ENCODE measurements around the gene RXRA. TPM values are rescaled to one million over a fixed set of nuclear protein-coding genes. Genes with fewer than 3 reads are reported as not detected.

The RXRA gene
- total and polyA plus RNA-seq, 2 donors (not counting 1 experiment from before 2014, with no cell fraction given), result 2.6 to 6.8 TPM

- TF ChIP-seq CTCF (IDR thresholded peaks at IDR 0.05), result no peak
- no peak for TF ChIP-seq EZH2 (IDR thresholded peaks at IDR 0.05; ENCODE audit: borderline replicate concordance, insufficient read depth, low read depth, low read length, poor library complexity, severe bottlenecking)
- 86% methylated on average over 14 of the region's 25 CpGs for WGBS (ENCODE audit: insufficient coverage)
- Histone ChIP-seq H3K4me1 (ENCODE audit: control insufficient read depth in 2 of 2, insufficient read depth in 2 of 2, low read length in 2 of 2) (peaks cover 14 to 17% of the 10 kb centered on the region in 2 donors), H3K4me2 (replicated peaks; ENCODE audit: low read depth, low read length, poor library complexity, severe bottlenecking) (no peak overlapping the region), H2AFZ (ENCODE audit: insufficient read depth, low read depth, low read length, poor library complexity, severe bottlenecking) (no peak overlapping the region), H3K36me3 (replicated peaks in 1 of 2; ENCODE audit: control extremely low read depth in 1 of 2, control insufficient read depth in 1 of 2, extremely low read depth in 1 of 2, insufficient read depth in 2 of 2, low read length in 1 of 2) (no peaks in the 10 kb centered on the region), H3K4me3 (ENCODE audit: control extremely low read depth in 1 of 5, extremely low read depth in 1 of 5, insufficient read depth in 1 of 5, low read depth in 2 of 5, low read length in 4 of 5) (no peak overlapping the region), H4K20me1 (ENCODE audit: control insufficient read depth, insufficient read depth, low read length, poor library complexity, severe bottlenecking) (no peaks in the 10 kb centered on the region), H3K27me3 (replicated peaks in 1 of 4; ENCODE audit: control extremely low read depth in 1 of 4, control insufficient read depth in 3 of 4, insufficient read depth in 4 of 4, low read length in 3 of 4) (no peaks in the 10 kb centered on the region), H3K27ac (ENCODE audit: low read length in 2 of 2) (no peak overlapping the region), H3K9me3 (ENCODE audit: control extremely low read depth in 1 of 3, control insufficient read depth in 2 of 3, insufficient read depth in 1 of 3, low read length in 2 of 3) (peaks cover 0 to 4% (median 0%) of the 10 kb centered on the region in 3 donors), H3K9ac (ENCODE audit: low read length) (no peak overlapping the region), H3K79me2 (ENCODE audit: control insufficient read depth, insufficient read depth, low read length) (no peaks in the 10 kb centered on the region)
- Mint-ChIP-seq H3K4me1 (peaks cover 14% of the 10 kb centered on the region), H3K9me3 (ENCODE audit: insufficient read depth) (no peaks in the 10 kb centered on the region), H3K27ac (no peak overlapping the region), H3K27me3 (peaks cover 3% of the 10 kb centered on the region), H3K4me3 (no peak overlapping the region)
- ChIA-PET CTCF (no interaction called here), POLR2A (no interaction called here)
- DNase-seq (no peak), ATAC-seq (ENCODE audit: low read depth) (no peak)
- intact Hi-C loops (cut with micrococcal nuclease), result no loop called here
These were observed 29.8 kb upstream of the RXRA start for GRCh38 chr9:134296301-134297082.

GRCh38 chr9:134297083-134297410, 29.2 kb upstream of the RXRA start:
- H2AFZ ChIP-seq (ENCODE audit: insufficient read depth, low read depth, low read length, poor library complexity, severe bottlenecking), result no peak overlapping the region
- ATAC-seq (ENCODE audit: low read depth) (no peak), DNase-seq (no peak)
- ChIA-PET POLR2A (no interaction called here), CTCF (no interaction called here)
- peaks cover 14 to 17% of the 10 kb centered on the region in 2 donors for H3K4me1 ChIP-seq (ENCODE audit: control insufficient read depth in 2 of 2, insufficient read depth in 2 of 2, low read length in 2 of 2)
- Mint-ChIP-seq H3K9me3 (ENCODE audit: insufficient read depth) (no peaks in the 10 kb centered on the region), H3K27me3 (peaks cover 3% of the 10 kb centered on the region), H3K4me3 (no peak overlapping the region), H3K27ac (no peak overlapping the region), H3K4me1 (peaks cover 17% of the 10 kb centered on the region)
- no peak overlapping the region for H3K4me3 ChIP-seq (ENCODE audit: control extremely low read depth in 1 of 5, extremely low read depth in 1 of 5, insufficient read depth in 1 of 5, low read depth in 2 of 5, low read length in 4 of 5)
- H3K79me2 ChIP-seq (ENCODE audit: control insufficient read depth, insufficient read depth, low read length), result no peaks in the 10 kb centered on the region
- WGBS (ENCODE audit: insufficient coverage), result 89% methylated on average over 11 of the region's 14 CpGs
- TF ChIP-seq EZH2 (IDR thresholded peaks at IDR 0.05; ENCODE audit: borderline replicate concordance, insufficient read depth, low read depth, low read length, poor library complexity, severe bottlenecking) (no peak), CTCF (IDR thresholded peaks at IDR 0.05) (no peak)
- peaks cover 0 to 4% (median 0%) of the 10 kb centered on the region in 3 donors for H3K9me3 ChIP-seq (ENCODE audit: control extremely low read depth in 1 of 3, control insufficient read depth in 2 of 3, insufficient read depth in 1 of 3, low read length in 2 of 3)
- H3K36me3 ChIP-seq (replicated peaks in 1 of 2; ENCODE audit: control extremely low read depth in 1 of 2, control insufficient read depth in 1 of 2, extremely low read depth in 1 of 2, insufficient read depth in 2 of 2, low read length in 1 of 2), result no peaks in the 10 kb centered on the region
- H3K9ac ChIP-seq (ENCODE audit: low read length), result no peak overlapping the region
- no peaks in the 10 kb centered on the region for H3K27me3 ChIP-seq (replicated peaks in 1 of 4; ENCODE audit: control extremely low read depth in 1 of 4, control insufficient read depth in 3 of 4, insufficient read depth in 4 of 4, low read length in 3 of 4)
- H3K4me2 ChIP-seq (replicated peaks; ENCODE audit: low read depth, low read length, poor library complexity, severe bottlenecking), result no peak overlapping the region
- H3K27ac ChIP-seq (ENCODE audit: low read length in 2 of 2), result no peak overlapping the region
- no peaks in the 10 kb centered on the region for H4K20me1 ChIP-seq (ENCODE audit: control insufficient read depth, insufficient read depth, low read length, poor library complexity, severe bottlenecking)
- intact Hi-C loops (cut with micrococcal nuclease), result no loop called here
